IMR-90 (cell line): Measurements from ENCODE around the gene LGALSL. TPM values are rescaled to one million over a fixed set of nuclear protein-coding genes. Genes with fewer than 3 reads are reported as not detected.

Experiments
- ATAC-seq: fragments of 200-7000 bp; cut with Tn5 transposase; 2 replicates; pipeline ENCODE4 v1.9.1; 2020; ENCODE audit warnings: low read depth, mild to moderate bottlenecking, moderate library complexity
- BruUV-seq: library from RNA; stranded (reverse); fragments of 400-500 nt; replicated peaks from 2 replicates; lab custom pipeline; 2021; lab: Mats Ljungman, UMichigan
- CTCF ChIA-PET: fragments of 300-600 bp; formaldehyde crosslinking; extraction: SDS; loops from one replicate; lab custom pipeline; 2021; ENCODE audit warnings: antibody characterized with exemption; lab: Yijun Ruan, JAX
- POLR2A ChIA-PET: fragments of 300-600 bp; sonication (Branson Sonifier 250); formaldehyde crosslinking; loops from one replicate; lab custom pipeline; 2022; ENCODE audit warnings: antibody characterized with exemption; ENCODE audit not compliant: unreplicated experiment; lab: Charles Lee
- DNase-seq: peaks from one replicate; pipeline ENCODE4 v3.0.0; 2013
- H2AFZ ChIP-seq: replicated peaks from 2 replicates; pipeline ENCODE3; 2013; ENCODE audit warnings: low read length, mild to moderate bottlenecking; ENCODE audit not compliant: poor library complexity
- H2AK5ac ChIP-seq: 2 replicates; pipeline ENCODE4 v1.6.1; 2013; ENCODE audit warnings: low read depth, low read length, inconsistent platforms
- H2AK9ac ChIP-seq: replicated peaks from 2 replicates; pipeline ENCODE3; 2013; ENCODE audit warnings: mild to moderate bottlenecking, low read depth, low read length, moderate library complexity; ENCODE audit not compliant: poor library complexity
- H2BK120ac ChIP-seq: 2 replicates; pipeline ENCODE4 v1.6.1; 2013; ENCODE audit warnings: low read depth, low read length, inconsistent platforms
- H2BK15ac ChIP-seq: 3 replicates; pipeline ENCODE4 v1.6.1; 2013; ENCODE audit warnings: low read depth, low read length, inconsistent platforms
- H2BK20ac ChIP-seq: 2 replicates; pipeline ENCODE4 v1.6.1; 2013; ENCODE audit warnings: low read depth, mild to moderate bottlenecking, inconsistent platforms, low read length, moderate library complexity
- H2BK5ac ChIP-seq: 2 replicates; pipeline ENCODE4 v1.6.1; 2013; ENCODE audit warnings: mild to moderate bottlenecking, low read depth, low read length, inconsistent platforms; ENCODE audit not compliant: poor library complexity, severe bottlenecking
- H3K14ac ChIP-seq: replicated peaks from 2 replicates; pipeline ENCODE4 v1.6.1; 2013; ENCODE audit warnings: low read depth, low read length, inconsistent platforms
- H3K18ac ChIP-seq: 2 replicates; pipeline ENCODE4 v1.6.1; 2013; ENCODE audit warnings: low read depth, low read length, control low read depth
- H3K23ac ChIP-seq: 2 replicates; pipeline ENCODE4 v1.6.1; 2013; ENCODE audit warnings: low read depth, low read length, inconsistent platforms
- H3K27ac ChIP-seq: 2 replicates; pipeline ENCODE4 v1.5.1; 2013; ENCODE audit warnings: mild to moderate bottlenecking, control low read depth, low read length; ENCODE audit not compliant: insufficient read depth
- H3K27me3 ChIP-seq: 2 replicates; pipeline ENCODE4 v1.6.1; 2013; ENCODE audit warnings: low read length; ENCODE audit not compliant: control insufficient read depth, insufficient read depth
- H3K36me3 ChIP-seq: 2 replicates; pipeline ENCODE4 v1.6.1; 2013; ENCODE audit warnings: low read length, mixed read lengths; ENCODE audit not compliant: control insufficient read depth, insufficient read depth
- H3K4ac ChIP-seq: 2 replicates; pipeline ENCODE4 v1.6.1; 2013; ENCODE audit warnings: low read depth, low read length, inconsistent platforms
- H3K4me1 ChIP-seq: 2 replicates; pipeline ENCODE4 v1.6.1; 2013; ENCODE audit warnings: low read length, mixed read lengths; ENCODE audit not compliant: control insufficient read depth, insufficient read depth
- H3K4me2 ChIP-seq: 2 replicates; pipeline ENCODE4 v1.6.1; 2013; ENCODE audit warnings: low read depth, mild to moderate bottlenecking, control low read depth, low read length, moderate library complexity
- H3K4me3 ChIP-seq: 2 replicates; pipeline ENCODE4 v1.5.1; 2013; ENCODE audit warnings: low read depth, mild to moderate bottlenecking, control low read depth, low read length, moderate library complexity; ENCODE audit not compliant: insufficient read depth
- H3K56ac ChIP-seq: 2 replicates; pipeline ENCODE4 v1.6.1; 2013; ENCODE audit warnings: low read length, inconsistent platforms; ENCODE audit not compliant: insufficient read depth; ENCODE audit errors: extremely low read depth
- H3K79me1 ChIP-seq, 2 experiments: 2 replicates each; pipeline ENCODE4 v1.6.1; 2013; ENCODE audit warnings: low read length in 2 of 2, inconsistent platforms in 1 of 2, low read depth in 1 of 2
- H3K9ac ChIP-seq: 2 replicates; pipeline ENCODE4 v1.6.1; 2013; ENCODE audit warnings: low read depth, low read length, control low read depth
- H3K9me1 ChIP-seq: 2 replicates; pipeline ENCODE4 v1.6.1; 2013; ENCODE audit warnings: low read length, inconsistent platforms; ENCODE audit not compliant: insufficient read depth
- H3K9me3 ChIP-seq: 2 replicates; pipeline ENCODE4 v1.6.1; 2013; ENCODE audit warnings: low read length; ENCODE audit not compliant: control insufficient read depth, insufficient read depth
- H4K20me1 ChIP-seq: 2 replicates; pipeline ENCODE4 v1.6.1; 2013; ENCODE audit warnings: low read length, inconsistent platforms; ENCODE audit not compliant: insufficient read depth
- H4K5ac ChIP-seq: 2 replicates; pipeline ENCODE4 v1.6.1; 2013; ENCODE audit warnings: mild to moderate bottlenecking, low read depth, low read length, control low read depth
- H4K8ac ChIP-seq, 2 experiments: 2 replicates each; pipeline ENCODE4 v1.6.1; 2013; ENCODE audit warnings: low read depth in 2 of 2, low read length in 2 of 2, control low read depth in 1 of 2, inconsistent platforms in 1 of 2
- H4K91ac ChIP-seq: 2 replicates; pipeline ENCODE4 v1.6.1; 2013; ENCODE audit warnings: low read depth, low read length, inconsistent platforms; ENCODE audit not compliant: insufficient read depth
- MAFK ChIP-seq: IDR thresholded peaks from 2 replicates; pipeline ENCODE4 v1.6.1; 2012; ENCODE audit warnings: low read depth, low read length, improper control_type of control experiment
- RFX5 ChIP-seq: IDR thresholded peaks from 2 replicates; pipeline ENCODE4 v1.8.0; 2012; ENCODE audit warnings: low read depth, mild to moderate bottlenecking, low read length, moderate library complexity
- WGBS, 2 experiments: methylation state at CpG; one replicate each; pipeline versions ENCODE4 v1.1.5 to v1.1.7; 2013; ENCODE audit warnings: missing lambda C conversion rate in 2 of 2; ENCODE audit not compliant: insufficient read length in 1 of 2; ENCODE audit errors: extremely low coverage in 2 of 2; 5-methylcytosine and 5-hydroxymethylcytosine counted together
- dilution Hi-C: fragments of 300-500 bp; cut with HindIII; formaldehyde crosslinking; loops from one replicate; pipeline ENCODE4 v1.14.3; 2018; ENCODE audit warnings: low sequenced_read_pairs; ENCODE audit not compliant: unreplicated experiment
- in situ Hi-C: fragments of 300-500 bp; cut with MboI; formaldehyde crosslinking; loops from 3 replicates; pipeline ENCODE4 v1.14.3; 2019; ENCODE audit warnings: low sequenced_read_pairs, inconsistent platforms, mixed read lengths
- intact Hi-C: fragments of 100-400 bp; cut with micrococcal nuclease; formaldehyde crosslinking; loops from 2 replicates; pipeline ENCODE4 v1.10.0; 2022
- polyA plus RNA-seq, 3 experiments: library from polyadenylated mRNA; depleted of rRNA; stranded (reverse); fragments of >200 nt; gene quantifications; 2 replicates each; pipeline ENCODE4 v1.2.3, GENCODE V29; 2012; ENCODE audit warnings: low replicate concordance in 1 of 3
- total RNA-seq: library from RNA; depleted of rRNA; stranded (reverse); fragments of >200 nt; gene quantifications from 2 replicates; pipeline ENCODE4 v1.2.3, GENCODE V29; 2012

The LGALSL gene
- total and polyA plus RNA-seq, 2 of the 4 experiments (the other 2 are of a cell fraction): 0.86 to 2.9 TPM

DNA sequence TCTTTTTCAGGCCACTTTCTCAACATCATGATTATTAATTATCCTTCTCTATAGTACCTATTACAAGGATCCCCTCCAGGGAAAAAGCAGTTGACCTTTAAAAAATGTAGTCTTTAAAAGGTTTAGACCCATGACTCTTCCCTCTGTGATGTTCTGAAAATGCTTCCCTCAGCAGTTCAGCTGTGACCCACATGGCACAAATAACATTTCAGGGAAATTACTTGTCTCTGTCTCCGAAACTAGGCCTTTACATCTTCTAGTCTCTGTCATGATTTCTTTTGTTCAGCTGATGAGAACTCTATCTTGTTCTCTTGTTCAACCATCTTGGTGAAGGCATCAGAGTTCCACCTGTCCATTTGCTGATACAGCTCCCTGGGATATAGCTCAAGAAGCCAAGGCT is 28.3 kb downstream of the LGALSL start:
- no peak overlapping the region for H3K18ac ChIP-seq
- no peak overlapping the region for H2BK20ac ChIP-seq
- intact Hi-C loops (no loop called here), in situ Hi-C loops (no loop called here), dilution Hi-C loops (no loop called here)
- no peak overlapping the region for H3K27ac ChIP-seq
- no peak overlapping the region for H2BK5ac ChIP-seq
- H2BK120ac ChIP-seq: no peak overlapping the region
- no TSS peak for BruUV-seq
- H3K36me3 ChIP-seq: no peaks in the 10 kb centered on the region
- H3K14ac ChIP-seq: no peak overlapping the region
- H3K4ac ChIP-seq: no peak overlapping the region
- H4K8ac ChIP-seq: no peak overlapping the region
- WGBS, 2 experiments: 78% methylated on average over 1 of the region's 1 CpG; no CpG with 5 or more reads in 1 of the 2 experiments
- no peaks in the 10 kb centered on the region for H4K20me1 ChIP-seq
- no peak overlapping the region for H4K5ac ChIP-seq
- no peak for TF ChIP-seq RFX5
- TF ChIP-seq MAFK: peak; percentile 66
- no peak overlapping the region for H3K4me3 ChIP-seq
- no peak overlapping the region for H3K56ac ChIP-seq
- H2AK5ac ChIP-seq: no peak overlapping the region
- POLR2A ChIA-PET: interaction anchor here (0.6 kb wide), 1 partner anchor 20 kb away, joined by 13 read pairs; no protein-coding TSS in a partner anchor
- CTCF ChIA-PET: interaction anchor here (2.3 kb wide), 1 partner anchor 152 kb away, joined by 6 read pairs; no protein-coding TSS in a partner anchor
- H4K91ac ChIP-seq: no peak overlapping the region
- H3K9me1 ChIP-seq: no peaks in the 10 kb centered on the region
- H3K4me2 ChIP-seq: no peak overlapping the region
- peaks cover 60% of the 10 kb centered on the region for H3K27me3 ChIP-seq
- H2AK9ac ChIP-seq: no peak overlapping the region
- no peaks in the 10 kb centered on the region for H3K79me1 ChIP-seq
- ATAC-seq: no peak
- H2AFZ ChIP-seq: no peak overlapping the region
- no peak overlapping the region for H3K9ac ChIP-seq
- DNase-seq: no peak
- H2BK15ac ChIP-seq: no peak overlapping the region
- no peaks in the 10 kb centered on the region for H3K4me1 ChIP-seq
- H3K9me3 ChIP-seq: no peaks in the 10 kb centered on the region; the same call in 1 of the 2 replicates
- H3K23ac ChIP-seq: no peak overlapping the region
